ENCODE results near the gene ZSWIM4.

DNA sequence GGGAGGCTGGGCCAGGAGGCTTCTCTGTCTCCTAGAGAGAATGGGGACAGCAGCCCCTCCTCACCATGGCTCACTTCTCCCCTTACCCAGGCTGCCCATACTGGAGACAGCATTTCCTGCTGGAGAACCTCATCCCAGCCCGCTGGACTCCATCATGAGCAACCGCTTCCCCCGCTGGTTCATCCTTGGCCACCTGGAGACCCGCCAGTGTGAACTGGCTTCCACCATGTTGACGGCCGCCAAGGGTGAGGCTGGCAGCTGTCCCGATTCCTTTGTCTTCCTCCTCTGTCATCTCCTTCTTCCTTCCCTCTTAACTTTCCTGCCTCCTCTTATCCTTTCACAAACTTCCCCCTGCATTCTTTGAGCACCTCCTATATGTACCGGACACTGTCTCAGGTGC lies 28.0 kb downstream of the ZSWIM4 start:
- TF ChIP-seq POLR2AphosphoS5 (IDR thresholded peaks at IDR 0.05; ENCODE audit: low read depth, low read length) (no peak), SIN3A (IDR thresholded peaks at IDR 0.05; ENCODE audit: borderline replicate concordance, low read depth, low read length) (no peak), PBX3 (IDR thresholded peaks at IDR 0.05) (no peak), RFX5 (IDR thresholded peaks at IDR 0.05; ENCODE audit: low read length) (no peak), CTCF (IDR thresholded peaks at IDR 0.05) (no peak), EP300 (IDR thresholded peaks at IDR 0.05; ENCODE audit: borderline replicate concordance in 1 of 2, low read depth in 1 of 2, low read length in 1 of 2) (no peak), FOXM1 (IDR thresholded peaks at IDR 0.05; ENCODE audit: low read depth) (no peak), REST (IDR thresholded peaks at IDR 0.05; ENCODE audit: low read depth, low read length) (no peak)
- TF ChIP-seq, protein P1, sequence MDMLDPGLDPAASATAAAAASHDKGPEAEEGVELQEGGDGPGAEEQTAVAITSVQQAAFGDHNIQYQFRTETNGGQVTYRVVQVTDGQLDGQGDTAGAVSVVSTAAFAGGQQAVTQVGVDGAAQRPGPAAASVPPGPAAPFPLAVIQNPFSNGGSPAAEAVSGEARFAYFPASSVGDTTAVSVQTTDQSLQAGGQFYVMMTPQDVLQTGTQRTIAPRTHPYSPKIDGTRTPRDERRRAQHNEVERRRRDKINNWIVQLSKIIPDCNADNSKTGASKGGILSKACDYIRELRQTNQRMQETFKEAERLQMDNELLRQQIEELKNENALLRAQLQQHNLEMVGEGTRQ (IDR thresholded peaks at IDR 0.05; ENCODE audit: borderline replicate concordance, low read depth, low read length) = no peak

All from SK-N-SH (cell line).